Mesenchymal stem cell (in vitro differentiated cells and primary cell): Measurements from ENCODE around the gene SUB1.

Source experiments
- DNase-seq: peaks from one replicate; pipeline ENCODE4 v3.0.0-alpha.2; 2013
- H2AFZ ChIP-seq: one replicate; pipeline ENCODE4 v1.6.1; 2013; ENCODE audit warnings: low read depth, mild to moderate bottlenecking, control low read depth, inconsistent platforms, low read length, moderate library complexity
- H2AK5ac ChIP-seq: 2 replicates; pipeline ENCODE4 v1.6.1; 2013; ENCODE audit warnings: low read length, moderate library complexity, mild to moderate bottlenecking, inconsistent platforms; ENCODE audit not compliant: severe bottlenecking
- H2BK120ac ChIP-seq: one replicate; pipeline ENCODE4 v1.6.1; 2013; ENCODE audit warnings: low read depth, mild to moderate bottlenecking, inconsistent platforms, low read length, moderate library complexity
- H2BK12ac ChIP-seq, 2 experiments: one replicate each; pipeline ENCODE4 v1.6.1; 2013; ENCODE audit warnings: inconsistent platforms in 2 of 2, low read length in 2 of 2, mild to moderate bottlenecking in 2 of 2, moderate library complexity in 2 of 2, control low read depth in 1 of 2
- H2BK15ac ChIP-seq: one replicate; pipeline ENCODE4 v1.6.1; 2013; ENCODE audit warnings: mild to moderate bottlenecking, low read depth, inconsistent platforms; ENCODE audit not compliant: poor library complexity, severe bottlenecking
- H2BK5ac ChIP-seq: 2 replicates; pipeline ENCODE4 v1.6.1; 2013; ENCODE audit warnings: low read depth, mild to moderate bottlenecking, low read length, control low read depth, inconsistent platforms; ENCODE audit not compliant: poor library complexity, severe bottlenecking
- H3K14ac ChIP-seq, 2 experiments: one replicate each; pipeline ENCODE4 v1.6.1; 2013; ENCODE audit warnings: inconsistent platforms in 2 of 2, low read length in 2 of 2, control low read depth in 1 of 2, mild to moderate bottlenecking in 1 of 2, moderate library complexity in 1 of 2
- H3K18ac ChIP-seq, 2 experiments: one replicate each; pipeline ENCODE4 v1.6.1; 2013; ENCODE audit warnings: inconsistent platforms in 2 of 2, low read length in 2 of 2, control low read depth in 1 of 2, low read depth in 1 of 2, mild to moderate bottlenecking in 1 of 2
- H3K23ac ChIP-seq, 2 experiments: one replicate each; pipeline ENCODE4 v1.6.1; 2013; ENCODE audit warnings: inconsistent platforms in 2 of 2, low read length in 2 of 2, mild to moderate bottlenecking in 2 of 2, moderate library complexity in 2 of 2, control low read depth in 1 of 2
- H3K27ac ChIP-seq: 2 replicates; pipeline ENCODE4 v1.5.1; 2013; ENCODE audit warnings: mild to moderate bottlenecking, moderate library complexity, low read length, control low read depth, inconsistent platforms; ENCODE audit not compliant: poor library complexity, severe bottlenecking
- H3K27me3 ChIP-seq, 2 experiments: 2 replicates each; pipeline versions ENCODE4 v1.6.1 to v1.7.0; 2013; ENCODE audit warnings: low read length in 2 of 2, mild to moderate bottlenecking in 2 of 2, moderate library complexity in 2 of 2, control low read depth in 1 of 2, inconsistent platforms in 1 of 2; ENCODE audit not compliant: control insufficient read depth in 1 of 2, insufficient read depth in 1 of 2
- H3K36me3 ChIP-seq, 2 experiments: 2 replicates each; pipeline versions ENCODE4 v1.6.1 to v1.7.0; 2013; ENCODE audit warnings: low read length in 2 of 2, control low read depth in 1 of 2, inconsistent platforms in 1 of 2, low read depth in 1 of 2, mild to moderate bottlenecking in 1 of 2; ENCODE audit not compliant: insufficient read depth in 2 of 2, control insufficient read depth in 1 of 2
- H3K4ac ChIP-seq, 2 experiments: one replicate each; pipeline ENCODE4 v1.6.1; 2013; ENCODE audit warnings: inconsistent platforms in 2 of 2, low read length in 2 of 2, mild to moderate bottlenecking in 2 of 2, moderate library complexity in 2 of 2, control low read depth in 1 of 2, low read depth in 1 of 2
- H3K4me1 ChIP-seq: 2 replicates; pipeline ENCODE4 v1.6.1; 2013; ENCODE audit warnings: low read depth, low read length, control low read depth; ENCODE audit not compliant: control insufficient read depth, insufficient read depth
- H3K4me2 ChIP-seq: 2 replicates; pipeline ENCODE4 v1.6.1; 2013; ENCODE audit warnings: low read length, mild to moderate bottlenecking, inconsistent platforms; ENCODE audit not compliant: poor library complexity, severe bottlenecking
- H3K4me3 ChIP-seq, 2 experiments: 2 replicates each; pipeline versions ENCODE4 v1.5.1 to v1.7.0; 2013; ENCODE audit warnings: low read length in 2 of 2, mild to moderate bottlenecking in 2 of 2, control low read depth in 1 of 2, low read depth in 1 of 2; ENCODE audit not compliant: insufficient read depth in 1 of 2
- H3K79me1 ChIP-seq: replicated peaks from 2 replicates; pipeline ENCODE4 v1.6.1; 2013; ENCODE audit warnings: mild to moderate bottlenecking, control low read depth, low read length, inconsistent platforms; ENCODE audit not compliant: poor library complexity, severe bottlenecking
- H3K9ac ChIP-seq: 2 replicates; pipeline ENCODE4 v1.7.0; 2013; ENCODE audit warnings: mild to moderate bottlenecking, low read length, moderate library complexity
- H3K9me3 ChIP-seq: 2 replicates; pipeline ENCODE4 v1.7.0; 2013; ENCODE audit warnings: mild to moderate bottlenecking, low read length; ENCODE audit not compliant: control insufficient read depth
- H4K8ac ChIP-seq: one replicate; pipeline ENCODE4 v1.6.1; 2013; ENCODE audit warnings: inconsistent platforms, mild to moderate bottlenecking, low read length, moderate library complexity
- H4K91ac ChIP-seq: one replicate; pipeline ENCODE4 v1.6.1; 2013; ENCODE audit warnings: mild to moderate bottlenecking, low read length, inconsistent platforms
- WGBS: methylation state at CpG from one replicate; pipeline ENCODE4 v1.1.7; 2013; ENCODE audit warnings: mixed read lengths; 5-methylcytosine and 5-hydroxymethylcytosine counted together

SUB1 gene

GRCh38 chr5:32565145-32565544 lies 20.2 kb upstream of the SUB1 start:
- Histone ChIP-seq H3K4ac (no peak overlapping the region), H4K91ac (no peak overlapping the region), H3K4me1 (no peaks in the 10 kb centered on the region), H2AFZ (no peak overlapping the region), H3K23ac (no peak overlapping the region), H3K79me1 (no peaks in the 10 kb centered on the region), H2BK5ac (no peak overlapping the region), H3K4me2 (no peak overlapping the region), H3K14ac (no peak overlapping the region), H3K36me3 (no peaks in the 10 kb centered on the region), H3K4me3 (no peak overlapping the region), H2BK15ac (no peak overlapping the region), H3K18ac (no peak overlapping the region), H3K27me3 (no peaks in the 10 kb centered on the region), H3K9ac (no peak overlapping the region), H2BK120ac (no peak overlapping the region), H4K8ac (no peak overlapping the region), H2BK12ac (no peak overlapping the region), H3K27ac (no peak overlapping the region), H2AK5ac (no peak overlapping the region), H3K9me3 (no peaks in the 10 kb centered on the region)
- no peak for DNase-seq
- no CpG with 5 or more reads among the region's 1 CpG for WGBS

DNA sequence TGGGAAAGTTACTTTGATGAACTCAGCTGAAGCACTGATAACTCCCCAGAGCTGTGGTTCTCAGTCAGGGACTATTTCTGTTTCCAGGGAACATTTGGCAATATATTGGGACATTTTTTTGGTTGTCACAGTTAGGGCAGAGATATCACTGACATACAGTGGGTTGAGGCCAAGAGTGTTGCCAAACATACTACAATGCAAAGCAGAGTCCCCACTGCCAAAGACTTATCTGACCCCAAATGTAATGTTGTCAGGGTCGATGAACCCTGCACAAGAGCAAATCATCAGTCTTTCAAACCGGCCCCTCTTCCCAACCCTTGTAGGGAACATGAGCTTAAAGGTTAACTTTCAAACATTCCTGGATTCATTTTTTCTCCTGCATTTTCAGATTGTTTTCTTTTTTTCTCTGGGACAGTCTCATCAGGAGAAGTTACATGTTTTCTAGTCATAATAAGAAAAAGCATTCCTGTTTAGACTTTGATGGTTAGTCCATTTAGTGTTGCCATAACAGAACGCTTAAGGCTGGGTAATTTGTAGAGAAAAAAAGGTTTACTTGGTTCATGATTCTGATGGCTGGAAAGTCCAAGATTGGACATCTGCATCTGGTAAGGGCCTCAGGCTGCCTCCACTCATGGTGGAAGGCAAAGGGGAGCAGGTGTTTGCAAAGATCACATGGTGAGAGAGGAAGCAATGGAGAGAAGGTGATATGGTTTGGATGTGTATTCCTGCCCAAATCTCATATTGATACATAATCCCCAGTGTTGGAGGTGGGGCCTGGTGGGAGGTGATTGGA lies 18.8 kb upstream of the SUB1 start:
- no peaks in the 10 kb centered on the region for H3K27me3 ChIP-seq
- H3K23ac ChIP-seq, result no peak overlapping the region
- no peak overlapping the region for H2AK5ac ChIP-seq
- no peaks in the 10 kb centered on the region for H3K9me3 ChIP-seq
- no peak overlapping the region for H3K14ac ChIP-seq
- no peak overlapping the region for H3K27ac ChIP-seq
- H3K4me2 ChIP-seq, result no peak overlapping the region
- no peak overlapping the region for H3K9ac ChIP-seq
- H2BK15ac ChIP-seq, result no peak overlapping the region
- no peak overlapping the region for H4K8ac ChIP-seq
- no peak overlapping the region for H2BK5ac ChIP-seq
- DNase-seq, result no peak
- peaks cover 0 to 7% of the 10 kb centered on the region in 2 experiments for H3K36me3 ChIP-seq
- no peak overlapping the region for H3K4ac ChIP-seq
- H2BK120ac ChIP-seq, result no peak overlapping the region
- H3K18ac ChIP-seq, result no peak overlapping the region
- no peak overlapping the region for H4K91ac ChIP-seq
- no peak overlapping the region for H2AFZ ChIP-seq
- no peaks in the 10 kb centered on the region for H3K79me1 ChIP-seq
- no peaks in the 10 kb centered on the region for H3K4me1 ChIP-seq
- no peak overlapping the region for H2BK12ac ChIP-seq
- WGBS, result 92% methylated on average over 3 of the region's 3 CpGs
- no peak overlapping the region for H3K4me3 ChIP-seq

GRCh38 chr5:32571128-32571527 lies 14.2 kb upstream of the SUB1 start:
- H3K27ac ChIP-seq, result no peak overlapping the region
- H3K27me3 ChIP-seq, result no peaks in the 10 kb centered on the region
- H2BK5ac ChIP-seq, result no peak overlapping the region
- no peak overlapping the region for H3K18ac ChIP-seq
- H2BK120ac ChIP-seq, result no peak overlapping the region
- 20% methylated on average over 1 of the region's 1 CpG for WGBS
- no peaks in the 10 kb centered on the region for H3K79me1 ChIP-seq
- H2BK12ac ChIP-seq, result no peak overlapping the region
- no peak overlapping the region for H3K4me3 ChIP-seq
- no peak overlapping the region for H2BK15ac ChIP-seq
- DNase-seq, result no peak
- no peak overlapping the region for H2AK5ac ChIP-seq
- H3K4me2 ChIP-seq, result no peak overlapping the region
- H4K91ac ChIP-seq, result no peak overlapping the region
- H4K8ac ChIP-seq, result no peak overlapping the region
- H2AFZ ChIP-seq, result no peak overlapping the region
- H3K23ac ChIP-seq, result no peak overlapping the region
- H3K9ac ChIP-seq, result no peak overlapping the region
- no peaks in the 10 kb centered on the region for H3K4me1 ChIP-seq
- peaks cover 0 to 7% of the 10 kb centered on the region in 2 experiments for H3K36me3 ChIP-seq
- H3K9me3 ChIP-seq, result no peaks in the 10 kb centered on the region
- no peak overlapping the region for H3K4ac ChIP-seq
- no peak overlapping the region for H3K14ac ChIP-seq

DNA sequence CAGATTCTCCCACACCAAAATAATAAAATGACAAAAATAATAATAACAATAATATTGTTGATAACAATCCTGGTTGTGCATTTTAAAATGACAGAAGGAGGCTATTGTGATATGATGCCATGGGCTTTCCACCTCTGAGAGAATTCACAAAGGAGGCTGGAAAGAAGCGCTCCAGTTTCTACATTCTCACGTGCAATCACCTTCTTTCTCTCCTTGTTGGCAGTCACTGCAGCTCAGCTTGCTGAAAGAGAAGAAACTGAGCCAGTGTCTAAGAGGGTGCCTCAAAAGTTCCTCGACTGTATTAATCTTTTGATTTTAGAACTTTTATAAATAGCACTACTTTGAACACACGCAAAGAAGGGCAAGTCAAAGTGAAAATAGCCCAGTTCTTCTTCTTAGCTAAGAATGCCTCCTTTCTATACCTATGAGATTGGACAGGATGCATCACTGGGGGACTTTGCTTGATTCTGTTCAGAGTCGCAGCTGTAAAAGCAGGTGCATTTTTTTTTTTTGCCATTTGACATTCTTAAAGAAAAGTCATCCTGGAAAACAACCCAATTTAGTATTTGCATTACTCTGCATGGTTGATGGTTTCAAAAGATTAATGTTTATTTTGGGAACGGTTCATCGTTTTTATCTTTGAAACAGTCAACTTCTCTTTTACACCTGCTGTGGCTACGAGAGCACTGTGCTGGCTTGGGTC lies 12.4 kb upstream of the SUB1 start:
- Histone ChIP-seq H2AFZ (no peak overlapping the region), H4K8ac (no peak overlapping the region), H3K14ac (no peak overlapping the region), H3K4me2 (no peak overlapping the region), H3K27ac (no peak overlapping the region), H3K79me1 (no peaks in the 10 kb centered on the region), H2BK12ac (no peak overlapping the region), H3K18ac (no peak overlapping the region), H3K27me3 (no peaks in the 10 kb centered on the region), H2BK15ac (no peak overlapping the region), H3K36me3 (peaks cover 0 to 7% of the 10 kb centered on the region in 2 experiments), H2BK120ac (no peak overlapping the region), H3K9me3 (no peaks in the 10 kb centered on the region), H2BK5ac (no peak overlapping the region), H3K9ac (no peak overlapping the region), H4K91ac (no peak overlapping the region), H3K4ac (no peak overlapping the region), H3K4me1 (no peaks in the 10 kb centered on the region), H2AK5ac (no peak overlapping the region), H3K23ac (no peak overlapping the region), H3K4me3 (no peak overlapping the region)
- 95% methylated on average over 6 of the region's 8 CpGs for WGBS
- DNase-seq, result no peak
